Measurements from ENCODE around the gene PTPN1.

Gene PTPN1

GRCh38 chr20:50594231-50594590, 84.0 kb downstream of the PTPN1 start:
- peaks cover 14% of the 10 kb centered on the region for H3K4me1 Mint-ChIP-seq
- TF ChIP-seq CTCF (IDR thresholded peaks at IDR 0.05; ENCODE audit: unreplicated experiment in 3 of 3): no peak
- H3K27me3 Mint-ChIP-seq (ENCODE audit: low read depth): peaks cover 6% of the 10 kb centered on the region
- no peak overlapping the region for H3K4me3 Mint-ChIP-seq
- H3K36me3 Mint-ChIP-seq (ENCODE audit: low read depth): peaks cover 3% of the 10 kb centered on the region
- no peaks in the 10 kb centered on the region for H3K9me3 Mint-ChIP-seq
- no peak overlapping the region for H3K27ac Mint-ChIP-seq

GRCh38 chr20:50594591-50595432, 84.6 kb downstream of the PTPN1 start:
- H3K9me3 Mint-ChIP-seq: no peaks in the 10 kb centered on the region
- H3K27ac Mint-ChIP-seq: no peak overlapping the region
- H3K4me1 Mint-ChIP-seq: peaks cover 14% of the 10 kb centered on the region
- no peak for TF ChIP-seq CTCF (IDR thresholded peaks at IDR 0.05; ENCODE audit: unreplicated experiment in 3 of 3)
- H3K27me3 Mint-ChIP-seq (ENCODE audit: low read depth): peaks cover 6% of the 10 kb centered on the region
- H3K36me3 Mint-ChIP-seq (ENCODE audit: low read depth): peaks cover 3% of the 10 kb centered on the region
- no peak overlapping the region for H3K4me3 Mint-ChIP-seq

- no peaks in the 10 kb centered on the region for H3K9me3 Mint-ChIP-seq
- no peak for TF ChIP-seq CTCF (IDR thresholded peaks at IDR 0.05; ENCODE audit: unreplicated experiment in 3 of 3)
- peaks cover 14% of the 10 kb centered on the region for H3K4me1 Mint-ChIP-seq
- no peak overlapping the region for H3K4me3 Mint-ChIP-seq
- peaks cover 11% of the 10 kb centered on the region for H3K27me3 Mint-ChIP-seq (ENCODE audit: low read depth)
- H3K27ac Mint-ChIP-seq: no peak overlapping the region
- no peaks in the 10 kb centered on the region for H3K36me3 Mint-ChIP-seq (ENCODE audit: low read depth)
Observed at GRCh38 chr20:50595433-50595895, 85.3 kb downstream of the PTPN1 start.

GRCh38 chr20:50595988-50596693, 86.0 kb downstream of the PTPN1 start:
- no peak overlapping the region for H3K4me3 Mint-ChIP-seq
- no peaks in the 10 kb centered on the region for H3K9me3 Mint-ChIP-seq
- no peak for TF ChIP-seq CTCF (IDR thresholded peaks at IDR 0.05; ENCODE audit: unreplicated experiment in 3 of 3)
- no peak overlapping the region for H3K27ac Mint-ChIP-seq
- H3K27me3 Mint-ChIP-seq (ENCODE audit: low read depth): peaks cover 14% of the 10 kb centered on the region
- peaks cover 14% of the 10 kb centered on the region for H3K4me1 Mint-ChIP-seq
- no peaks in the 10 kb centered on the region for H3K36me3 Mint-ChIP-seq (ENCODE audit: low read depth)

- Mint-ChIP-seq H3K4me1 (peaks cover 14% of the 10 kb centered on the region), H3K27ac (no peak overlapping the region), H3K36me3 (ENCODE audit: low read depth) (no peaks in the 10 kb centered on the region), H3K27me3 (ENCODE audit: low read depth) (peaks cover 14% of the 10 kb centered on the region), H3K4me3 (no peak overlapping the region), H3K9me3 (no peaks in the 10 kb centered on the region)
- no peak for TF ChIP-seq CTCF (IDR thresholded peaks at IDR 0.05; ENCODE audit: unreplicated experiment in 3 of 3)
Observed at GRCh38 chr20:50596694-50597021, 86.5 kb downstream of the PTPN1 start.

All from nephron (organoid).